GM06990 (cell line): ENCODE results near the gene SYP.
A peak's percentile ranks its signal among the peaks of the same experiment; 100 is the strongest.

ENCODE experiments used
- DNase-seq: peaks from one replicate; pipeline ENCODE4 v3.0.0-alpha.2; 2011; ENCODE audit not compliant: insufficient read length; ENCODE audit errors: extremely low read depth
- H3K27me3 ChIP-seq: replicated peaks from 2 replicates; pipeline ENCODE4 v1.6.0; 2011; ENCODE audit warnings: low read length; ENCODE audit not compliant: control insufficient read depth, insufficient read depth
- H3K36me3 ChIP-seq: 2 replicates; pipeline ENCODE4 v1.5.1; 2011; ENCODE audit warnings: low read length; ENCODE audit not compliant: control insufficient read depth, insufficient read depth
- H3K4me3 ChIP-seq: replicated peaks from 2 replicates; pipeline ENCODE4 v1.5.1; 2011; ENCODE audit warnings: low read depth, mild to moderate bottlenecking, control low read depth, low read length
- CTCF ChIP-seq: IDR thresholded peaks from 2 replicates; pipeline ENCODE4 v1.5.1; 2011; ENCODE audit warnings: low read length, control low read depth, mild to moderate bottlenecking, inconsistent platforms; ENCODE audit not compliant: insufficient read depth, poor library complexity, severe bottlenecking

Gene SYP

GRCh38 chrX:49197543-49198087 is 2.4 kb downstream of the SYP start:
- no peak for TF ChIP-seq CTCF
- H3K4me3 ChIP-seq = no peak overlapping the region
- no peak for DNase-seq

GRCh38 chrX:49193542-49193964 is 6.4 kb downstream of the SYP start:
- Histone ChIP-seq H3K36me3 (no peaks in the 10 kb centered on the region), H3K27me3 (no peaks in the 10 kb centered on the region), H3K4me3 (no peak overlapping the region)
- TF ChIP-seq CTCF = no peak
- no peak for DNase-seq

More at GRCh38 chrX:49197543-49198087, 2.4 kb downstream of the SYP start:
- Histone ChIP-seq H3K27me3 (no peaks in the 10 kb centered on the region), H3K36me3 (no peaks in the 10 kb centered on the region)

- Histone ChIP-seq H3K36me3 (no peaks in the 10 kb centered on the region), H3K4me3 (no peak overlapping the region), H3K27me3 (no peaks in the 10 kb centered on the region)
- no peak for DNase-seq
- peak; percentile 70 for TF ChIP-seq CTCF
Measured at GRCh38 chrX:49192722-49193328, 7.2 kb downstream of the SYP start.

- Histone ChIP-seq H3K27me3 (no peaks in the 10 kb centered on the region), H3K36me3 (no peaks in the 10 kb centered on the region), H3K4me3 (peak overlapping the region; percentile 75)
- DNase-seq = no peak
- no peak for TF ChIP-seq CTCF
Measured at GRCh38 chrX:49191574-49192011, 8.4 kb downstream of the SYP start.

GRCh38 chrX:49190821-49191573 is 9.0 kb downstream of the SYP start:
- TF ChIP-seq CTCF = no peak
- peak; percentile 89 for DNase-seq

More at GRCh38 chrX:49190821-49191573, 9.0 kb downstream of the SYP start:
- H3K36me3 ChIP-seq = no peaks in the 10 kb centered on the region
- no peaks in the 10 kb centered on the region for H3K27me3 ChIP-seq
- H3K4me3 ChIP-seq = peak overlapping the region; percentile 75
